PFSK-1 (cell line): Measurements from ENCODE around the gene CKAP5.

Experiments
- FOXP2 ChIP-seq: optimal IDR thresholded peaks from 2 replicates; pipeline ENCODE3; 2011; ENCODE audit warnings: borderline replicate concordance, control low read depth, inconsistent platforms; ENCODE audit not compliant: insufficient read depth; ENCODE audit errors: extremely low read length, extremely low read depth
- POLR2AphosphoS5 ChIP-seq: IDR thresholded peaks from 2 replicates; pipeline ENCODE4 v1.6.1; 2012; ENCODE audit warnings: low read depth, mild to moderate bottlenecking, control low read depth, low read length, moderate library complexity
- REST ChIP-seq, 2 experiments: IDR thresholded peaks; 2 replicates each; pipeline versions ENCODE4 v1.6.1 to v1.8.0; 2011 to 2012; ENCODE audit warnings: low read depth in 2 of 2, low read length in 2 of 2, control low read depth in 1 of 2, inconsistent platforms in 1 of 2, mild to moderate bottlenecking in 1 of 2, moderate library complexity in 1 of 2; ENCODE audit not compliant: insufficient read depth in 1 of 2
- SIN3A ChIP-seq: IDR thresholded peaks from 2 replicates; pipeline ENCODE4 v1.6.1; 2012; ENCODE audit warnings: mild to moderate bottlenecking, low read length, moderate library complexity, borderline replicate concordance; ENCODE audit not compliant: insufficient read depth
- TAF1 ChIP-seq: IDR thresholded peaks from 2 replicates; pipeline ENCODE4 v1.6.1; 2012; ENCODE audit warnings: low read length, control low read depth, borderline replicate concordance; ENCODE audit not compliant: insufficient read depth

CKAP5 gene

DNA sequence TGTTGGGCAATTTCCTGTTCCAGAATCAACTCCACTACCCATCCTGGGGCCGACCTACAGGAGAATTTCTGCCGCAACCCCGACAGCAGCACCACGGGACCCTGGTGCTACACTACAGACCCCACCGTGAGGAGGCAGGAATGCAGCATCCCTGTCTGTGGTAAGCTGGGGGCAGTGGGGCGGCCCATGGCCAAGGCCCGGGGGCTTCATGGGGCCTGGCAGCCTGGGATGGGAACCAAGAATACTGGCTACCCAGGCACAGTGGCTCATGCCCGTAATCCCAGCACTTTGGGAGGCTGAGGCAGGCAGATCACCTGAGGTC, 122.8 kb downstream of the CKAP5 start:
- TF ChIP-seq FOXP2 (no peak), REST (IDR thresholded peaks at IDR 0.05; ENCODE audit: insufficient read depth in 1 of 2, low read depth in 2 of 2, low read length in 2 of 2) (no peak), POLR2AphosphoS5 (no peak), TAF1 (no peak), SIN3A (no peak)

DNA sequence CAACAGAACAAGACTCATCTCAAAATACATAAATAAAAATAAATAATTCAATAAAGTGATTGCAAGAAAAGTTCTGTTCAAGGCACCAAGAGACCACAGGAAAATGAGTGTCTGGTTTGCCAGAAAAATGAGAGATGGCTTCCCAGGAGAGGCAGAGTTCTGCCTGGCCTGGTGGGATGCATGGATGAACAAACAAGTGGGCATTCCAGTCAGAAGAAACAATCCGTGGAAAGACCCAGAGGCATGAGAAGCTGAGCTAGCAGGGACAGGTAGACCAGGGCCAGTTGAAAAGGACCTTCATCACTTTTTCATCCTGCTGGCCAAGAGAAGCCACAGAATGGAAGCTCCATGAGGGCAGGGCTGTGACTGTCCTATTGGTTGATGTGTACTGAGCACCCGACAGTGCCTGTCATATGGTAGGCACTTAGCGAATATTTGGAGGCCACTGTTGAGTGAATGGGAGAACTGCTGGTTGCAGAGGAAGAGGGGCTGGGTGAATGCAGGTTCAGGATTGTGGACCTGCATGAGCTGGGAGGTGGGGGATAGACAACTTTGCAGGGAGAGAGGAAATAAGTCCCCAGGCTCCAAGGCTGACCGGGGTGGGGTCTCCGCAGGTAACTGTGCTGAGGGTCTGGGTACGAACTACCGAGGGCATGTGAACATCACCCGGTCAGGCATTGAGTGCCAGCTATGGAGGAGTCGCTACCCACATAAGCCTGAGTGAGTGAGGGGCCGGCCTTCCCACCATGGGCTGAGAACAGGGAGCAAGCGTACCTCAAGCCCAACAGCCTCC, 123.3 kb downstream of the CKAP5 start:
- TF ChIP-seq FOXP2 (no peak), TAF1 (no peak), POLR2AphosphoS5 (no peak), REST (IDR thresholded peaks at IDR 0.05; ENCODE audit: insufficient read depth in 1 of 2, low read depth in 2 of 2, low read length in 2 of 2) (no peak), SIN3A (no peak)

DNA sequence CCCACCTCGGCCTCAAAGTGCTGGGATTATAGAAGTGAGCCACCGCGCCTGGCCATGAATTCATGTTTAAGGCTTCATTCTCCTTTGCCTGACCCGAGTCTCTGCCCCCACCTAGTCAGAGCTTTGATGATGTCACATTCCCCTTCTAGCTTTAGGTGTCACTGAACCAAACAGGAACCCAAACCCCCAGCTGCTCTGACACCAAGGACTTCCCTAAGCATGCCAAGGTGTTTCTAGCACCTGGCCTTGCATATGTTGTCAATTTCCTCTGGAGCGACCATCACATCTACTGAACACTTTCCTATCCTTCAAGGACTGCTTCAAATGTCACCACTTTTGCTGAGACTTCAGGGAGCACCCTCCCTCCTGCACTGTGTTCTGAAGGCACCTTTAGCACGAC, 124.8 kb downstream of the CKAP5 start:
- TF ChIP-seq SIN3A (no peak), POLR2AphosphoS5 (no peak), TAF1 (no peak), FOXP2 (no peak), REST (IDR thresholded peaks at IDR 0.05; ENCODE audit: insufficient read depth in 1 of 2, low read depth in 2 of 2, low read length in 2 of 2) (no peak)

DNA sequence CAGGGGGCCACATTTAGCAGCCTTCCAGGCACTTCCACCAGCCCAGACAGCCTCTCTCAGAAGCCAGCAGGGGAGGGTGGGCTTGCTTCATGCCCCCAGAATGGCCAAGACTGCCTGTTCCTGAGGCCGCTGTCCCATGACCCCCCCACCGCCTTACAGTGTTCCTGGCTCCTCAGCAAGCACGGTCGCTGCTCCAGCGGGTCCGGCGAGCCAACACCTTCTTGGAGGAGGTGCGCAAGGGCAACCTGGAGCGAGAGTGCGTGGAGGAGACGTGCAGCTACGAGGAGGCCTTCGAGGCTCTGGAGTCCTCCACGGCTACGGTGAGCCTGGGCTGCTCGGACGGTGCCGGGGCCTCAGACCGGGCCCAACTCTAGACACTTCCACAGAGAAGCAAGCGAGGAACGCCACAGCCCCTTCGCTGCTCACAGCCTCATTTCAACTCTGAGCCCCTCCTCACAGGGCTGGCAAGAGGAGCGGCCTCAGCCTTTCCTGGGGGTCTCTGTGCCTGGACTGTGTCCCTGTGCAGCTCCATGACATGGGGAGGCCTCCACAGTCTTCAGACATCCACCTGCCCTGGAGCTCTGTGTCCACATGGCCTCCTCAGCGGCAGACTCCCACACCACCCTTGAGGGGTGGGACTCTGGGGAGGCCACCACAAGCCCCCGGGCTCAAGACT, 126.4 kb downstream of the CKAP5 start:
- TF ChIP-seq SIN3A (no peak), POLR2AphosphoS5 (no peak), FOXP2 (no peak), REST (IDR thresholded peaks at IDR 0.05; ENCODE audit: insufficient read depth in 1 of 2, low read depth in 2 of 2, low read length in 2 of 2) (no peak), TAF1 (no peak)
